Activated naive CD8-positive, alpha-beta T cell treated with anti-CD3 and anti-CD28 coated beads, Interleukin-2, amount 50 U/mL, for 24 hours (primary cell): Measurements from ENCODE around the gene SUPT20H.

Experiments
- ATAC-seq: fragments of 150-1000 bp; cut with Tn5 transposase; one replicate; pipeline ENCODE4 v1.10.0; 2021
- DNase-seq: peaks from one replicate; pipeline ENCODE4 v3.0.0; 2021
- H3K27ac Mint-ChIP-seq: one replicate; pipeline ENCODE4 v1.8.0; 2021; ENCODE audit warnings: mild to moderate bottlenecking, mixed read lengths
- H3K27me3 Mint-ChIP-seq: one replicate; pipeline ENCODE4 v1.8.0; 2021; ENCODE audit warnings: mixed read lengths
- H3K36me3 Mint-ChIP-seq: one replicate; pipeline ENCODE4 v1.8.0; 2021; ENCODE audit warnings: low read depth, mixed read lengths
- H3K4me1 Mint-ChIP-seq: one replicate; pipeline ENCODE4 v1.8.0; 2021; ENCODE audit warnings: mixed read lengths
- H3K4me3 Mint-ChIP-seq: one replicate; pipeline ENCODE4 v1.8.0; 2021; ENCODE audit warnings: mild to moderate bottlenecking, moderate library complexity, mixed read lengths
- H3K9me3 Mint-ChIP-seq: one replicate; pipeline ENCODE4 v1.8.0; 2021; ENCODE audit warnings: mixed read lengths

SUPT20H gene

DNA sequence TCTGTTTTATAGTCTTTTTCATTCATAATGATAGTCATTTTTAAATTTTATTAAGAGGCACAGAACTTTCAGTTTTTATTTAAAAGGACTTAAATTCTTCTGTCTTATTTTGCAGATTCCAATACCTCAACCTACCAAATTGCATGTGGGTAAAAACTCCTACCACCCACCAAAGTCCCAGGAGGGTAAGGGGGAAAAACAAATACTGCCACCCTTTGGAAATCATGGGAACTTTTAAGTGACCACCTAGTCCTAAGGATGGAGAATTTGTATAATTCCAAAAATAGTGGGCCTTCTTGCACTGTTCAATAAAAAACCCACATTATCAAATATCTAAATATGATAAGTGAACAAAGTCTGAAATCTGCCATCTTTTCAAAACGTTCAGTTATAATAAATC, 9.7 kb downstream of the SUPT20H start:
- Mint-ChIP-seq H3K36me3 (peaks cover 37% of the 10 kb centered on the region), H3K9me3 (no peaks in the 10 kb centered on the region), H3K4me3 (no peak overlapping the region), H3K27ac (no peak overlapping the region), H3K27me3 (no peaks in the 10 kb centered on the region), H3K4me1 (peaks cover 33% of the 10 kb centered on the region)
- ATAC-seq (no peak), DNase-seq (no peak)

DNA sequence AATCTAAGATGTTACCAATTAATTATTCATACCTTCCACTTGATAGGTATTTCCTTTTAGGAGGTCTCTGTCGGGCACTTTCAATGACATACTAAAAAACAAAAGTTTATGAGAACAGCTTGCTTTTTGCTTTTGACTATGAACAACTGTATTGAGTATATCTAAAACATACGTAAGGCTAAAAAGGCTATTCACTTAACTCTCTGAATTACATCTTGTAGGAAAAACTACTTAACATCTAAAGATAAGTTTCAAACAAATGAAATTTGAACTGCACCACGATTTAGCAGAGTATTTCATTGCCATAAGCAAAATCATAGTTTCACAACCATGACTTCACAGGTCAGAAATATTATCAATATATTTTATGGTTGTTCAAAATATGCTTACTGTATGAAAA, 11.6 kb downstream of the SUPT20H start:
- no peaks in the 10 kb centered on the region for H3K27me3 Mint-ChIP-seq
- H3K9me3 Mint-ChIP-seq, result no peaks in the 10 kb centered on the region
- DNase-seq, result no peak
- no peak overlapping the region for H3K27ac Mint-ChIP-seq
- ATAC-seq, result no peak
- peaks cover 33% of the 10 kb centered on the region for H3K36me3 Mint-ChIP-seq
- H3K4me1 Mint-ChIP-seq, result peaks cover 21% of the 10 kb centered on the region
- H3K4me3 Mint-ChIP-seq, result no peak overlapping the region

DNA sequence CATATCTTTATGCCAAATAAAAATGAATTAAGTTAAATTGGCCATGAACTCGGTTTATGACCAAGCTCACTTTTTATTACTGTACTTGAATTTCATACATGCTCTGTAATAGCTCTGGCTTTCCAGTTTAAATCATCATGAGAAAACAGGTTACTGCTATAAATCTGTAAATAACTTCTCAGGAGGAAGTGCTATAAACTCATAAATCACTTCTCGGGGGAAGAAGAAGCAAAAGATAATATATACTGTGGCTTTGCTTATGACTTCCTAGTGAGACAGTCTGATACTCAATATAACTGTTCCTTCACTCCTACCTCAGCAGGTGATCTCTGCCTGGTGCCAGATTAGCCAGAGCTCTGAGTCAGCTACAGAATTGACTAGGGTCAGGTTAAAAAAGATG, 12.5 kb downstream of the SUPT20H start:
- ATAC-seq, result no peak
- Mint-ChIP-seq H3K27me3 (no peaks in the 10 kb centered on the region), H3K36me3 (peaks cover 37% of the 10 kb centered on the region), H3K4me1 (peaks cover 13% of the 10 kb centered on the region), H3K27ac (no peak overlapping the region), H3K9me3 (no peaks in the 10 kb centered on the region), H3K4me3 (no peak overlapping the region)
- no peak for DNase-seq

DNA sequence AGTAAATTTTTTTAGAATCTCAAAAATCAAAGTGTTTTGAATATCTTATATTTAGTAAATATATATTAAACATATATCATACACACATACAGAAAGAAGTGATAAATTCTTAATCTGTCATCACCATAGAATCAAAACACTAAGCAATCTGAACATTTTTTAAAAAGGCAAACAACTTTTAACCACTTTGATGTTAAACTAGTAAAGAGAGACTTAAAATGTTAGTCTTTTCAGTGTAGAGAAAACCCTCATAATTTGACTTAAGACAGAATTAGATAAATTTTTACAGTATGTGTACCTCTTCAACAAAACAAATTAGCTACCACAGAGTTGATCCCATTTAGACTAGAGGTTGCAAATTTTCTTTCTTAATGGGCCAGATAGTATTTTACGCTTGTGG, 13.4 kb downstream of the SUPT20H start:
- ATAC-seq (no peak), DNase-seq (no peak)
- peaks cover 36% of the 10 kb centered on the region for H3K36me3 Mint-ChIP-seq
- no peak overlapping the region for H3K27ac Mint-ChIP-seq
- peaks cover 4% of the 10 kb centered on the region for H3K4me1 Mint-ChIP-seq
- H3K27me3 Mint-ChIP-seq, result no peaks in the 10 kb centered on the region
- H3K9me3 Mint-ChIP-seq, result no peaks in the 10 kb centered on the region
- H3K4me3 Mint-ChIP-seq, result no peak overlapping the region

DNA sequence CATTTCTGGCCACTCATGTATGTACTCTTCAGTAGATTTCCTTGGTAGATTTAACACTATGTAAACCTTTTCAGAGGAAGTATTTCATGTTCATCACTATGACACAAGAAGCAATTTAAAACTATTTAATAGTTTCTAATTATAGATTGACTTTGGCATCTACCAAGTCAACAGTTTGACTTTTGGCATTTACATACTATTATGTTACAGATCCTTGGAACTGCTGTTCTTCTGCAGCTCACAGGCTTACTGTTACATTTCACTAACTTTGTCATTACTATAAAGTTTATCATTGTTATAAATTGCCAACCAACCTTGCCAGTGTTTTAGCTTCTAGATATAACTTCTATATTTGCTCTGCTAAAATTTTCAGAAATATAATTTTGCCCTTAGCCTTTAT, 18.7 kb downstream of the SUPT20H start:
- no peaks in the 10 kb centered on the region for H3K9me3 Mint-ChIP-seq
- ATAC-seq (no peak), DNase-seq (no peak)
- H3K27ac Mint-ChIP-seq, result no peak overlapping the region
- peaks cover 44% of the 10 kb centered on the region for H3K36me3 Mint-ChIP-seq
- H3K27me3 Mint-ChIP-seq, result no peaks in the 10 kb centered on the region
- H3K4me1 Mint-ChIP-seq, result peaks cover 2% of the 10 kb centered on the region
- H3K4me3 Mint-ChIP-seq, result no peak overlapping the region

DNA sequence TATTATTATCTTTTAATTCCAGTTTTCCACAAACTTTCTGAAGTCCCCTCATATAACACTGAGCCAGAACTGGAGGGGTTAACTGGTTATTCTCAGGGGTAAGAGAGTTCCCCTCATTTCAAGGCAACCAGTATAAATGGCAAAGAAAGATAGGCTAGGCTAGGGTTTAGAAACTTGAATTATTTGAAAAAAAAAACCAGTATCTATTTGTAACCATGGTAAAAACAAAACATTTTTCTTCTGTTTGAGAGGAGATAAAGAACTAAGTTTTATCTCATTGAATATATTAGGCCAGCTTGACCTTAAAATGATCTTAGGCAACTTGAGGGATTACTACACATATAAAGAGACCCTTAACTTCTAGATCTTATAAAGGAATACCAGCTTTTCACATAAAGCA, 19.6 kb downstream of the SUPT20H start:
- Mint-ChIP-seq H3K27ac (no peak overlapping the region), H3K9me3 (no peaks in the 10 kb centered on the region), H3K27me3 (no peaks in the 10 kb centered on the region), H3K4me1 (no peaks in the 10 kb centered on the region), H3K4me3 (no peak overlapping the region), H3K36me3 (peaks cover 49% of the 10 kb centered on the region)
- DNase-seq (no peak), ATAC-seq (no peak)

DNA sequence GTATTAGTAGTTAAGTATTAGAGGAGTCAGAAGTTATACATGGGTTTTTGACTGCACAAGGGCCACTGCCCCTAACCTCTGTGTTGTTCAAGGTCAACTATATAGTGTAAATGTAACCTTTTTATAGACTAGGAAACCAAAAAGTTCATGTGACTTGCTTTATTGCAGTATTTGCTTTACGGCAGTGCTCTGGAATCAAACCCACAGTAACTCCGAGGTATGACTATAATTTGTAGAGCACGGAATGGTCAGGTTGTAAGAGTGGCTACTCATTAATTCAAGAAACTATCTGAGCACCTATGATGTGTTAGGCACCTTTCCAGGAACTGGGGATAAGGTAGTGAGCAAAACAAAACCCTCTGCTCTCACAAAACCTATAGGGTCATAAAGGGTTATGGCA, 22.2 kb downstream of the SUPT20H start:
- H3K27ac Mint-ChIP-seq, result no peak overlapping the region
- no peak for DNase-seq
- no peak overlapping the region for H3K4me3 Mint-ChIP-seq
- H3K36me3 Mint-ChIP-seq, result peaks cover 55% of the 10 kb centered on the region
- no peaks in the 10 kb centered on the region for H3K4me1 Mint-ChIP-seq
- H3K27me3 Mint-ChIP-seq, result no peaks in the 10 kb centered on the region
- no peak for ATAC-seq
- H3K9me3 Mint-ChIP-seq, result no peaks in the 10 kb centered on the region

DNA sequence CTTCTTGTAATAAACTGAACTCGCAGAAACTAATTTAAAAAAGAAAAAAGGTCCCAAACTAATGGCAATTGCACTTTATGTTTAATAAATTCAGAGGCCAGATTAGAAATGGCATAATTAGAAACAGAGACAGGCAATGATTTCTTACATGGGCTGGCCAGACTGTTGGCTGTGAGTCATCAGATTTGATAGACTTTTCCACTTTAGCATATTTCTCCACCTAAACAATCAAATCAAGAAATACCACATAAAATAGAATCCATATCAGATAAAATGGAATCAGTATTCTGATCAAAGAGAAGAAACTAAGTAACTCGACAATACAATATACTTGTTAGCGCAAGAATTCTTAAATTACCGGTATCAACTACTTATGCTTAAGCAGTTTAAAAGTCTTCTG, 29.9 kb downstream of the SUPT20H start:
- Mint-ChIP-seq H3K9me3 (no peaks in the 10 kb centered on the region), H3K4me3 (no peak overlapping the region), H3K27ac (no peak overlapping the region), H3K36me3 (peaks cover 41% of the 10 kb centered on the region), H3K4me1 (peaks cover 1% of the 10 kb centered on the region), H3K27me3 (no peaks in the 10 kb centered on the region)
- ATAC-seq (no peak), DNase-seq (no peak)

DNA sequence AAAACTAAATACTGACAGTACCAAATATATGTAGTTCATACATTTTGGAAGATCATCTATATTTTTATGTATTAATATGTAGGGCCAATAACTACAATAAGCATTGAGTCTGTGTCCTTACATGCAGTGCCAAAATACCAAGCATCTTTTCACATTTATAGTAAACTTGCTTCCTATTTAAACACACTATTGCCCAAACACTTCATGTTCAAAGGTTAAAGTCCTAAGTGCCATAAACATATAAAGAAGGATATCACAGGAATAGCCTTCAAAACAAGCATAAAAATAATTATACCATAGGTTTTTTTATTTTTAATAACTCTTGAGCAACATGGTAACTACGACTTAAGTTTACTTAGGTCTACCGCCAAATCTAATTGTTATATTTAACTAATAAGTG, 31.8 kb downstream of the SUPT20H start:
- DNase-seq, result no peak
- ATAC-seq, result no peak
- Mint-ChIP-seq H3K27ac (no peak overlapping the region), H3K4me3 (no peak overlapping the region), H3K4me1 (peaks cover 1% of the 10 kb centered on the region), H3K9me3 (no peaks in the 10 kb centered on the region), H3K36me3 (peaks cover 33% of the 10 kb centered on the region), H3K27me3 (no peaks in the 10 kb centered on the region)

DNA sequence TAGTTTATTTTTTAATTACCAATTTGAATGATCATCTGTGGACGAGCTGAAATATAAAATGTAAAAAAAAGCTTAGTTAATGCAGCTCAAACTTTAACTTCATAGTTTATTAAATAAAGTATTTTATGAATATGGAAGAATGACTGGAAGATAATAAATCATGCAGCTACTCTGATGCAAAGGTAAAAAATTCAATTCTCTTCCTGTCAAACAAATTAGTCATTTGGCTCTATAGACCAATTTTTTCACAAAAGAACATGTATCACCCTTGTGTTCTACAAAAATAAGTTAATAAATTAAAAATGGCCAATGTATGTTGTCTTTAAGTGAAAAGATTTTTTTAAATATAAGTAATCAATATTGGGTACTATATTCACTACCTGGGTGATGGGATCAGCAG, 32.7 kb downstream of the SUPT20H start:
- H3K36me3 Mint-ChIP-seq, result peaks cover 32% of the 10 kb centered on the region

DNA sequence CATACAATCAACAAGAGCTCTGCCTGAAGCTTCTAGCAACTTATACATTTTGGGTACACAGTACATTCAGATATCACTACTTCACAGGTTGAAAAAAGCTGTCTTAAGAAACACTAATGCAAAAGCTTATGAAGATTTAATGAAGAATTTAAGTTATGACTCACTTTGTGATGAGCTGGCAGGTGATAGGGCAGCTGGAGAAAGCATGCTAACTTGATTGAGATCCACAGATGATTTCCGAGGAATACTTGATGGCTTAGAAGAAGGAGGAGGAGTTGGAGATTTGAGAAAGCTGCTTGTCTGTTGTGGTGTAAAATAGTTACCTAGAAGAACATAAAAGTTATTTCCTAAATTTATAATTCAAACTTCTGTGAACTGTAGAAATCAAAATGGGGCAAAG, 35.6 kb downstream of the SUPT20H start:
- Mint-ChIP-seq H3K27ac (no peak overlapping the region), H3K9me3 (no peaks in the 10 kb centered on the region), H3K4me1 (no peaks in the 10 kb centered on the region), H3K36me3 (peaks cover 25% of the 10 kb centered on the region), H3K4me3 (no peak overlapping the region), H3K27me3 (no peaks in the 10 kb centered on the region)
- no peak for DNase-seq
- no peak for ATAC-seq

More for the DNA sequence above, 32.7 kb downstream of the SUPT20H start:
- H3K27ac Mint-ChIP-seq, result no peak overlapping the region
- no peak overlapping the region for H3K4me3 Mint-ChIP-seq
- H3K9me3 Mint-ChIP-seq, result no peaks in the 10 kb centered on the region
- no peaks in the 10 kb centered on the region for H3K27me3 Mint-ChIP-seq
- DNase-seq (no peak), ATAC-seq (no peak)
- H3K4me1 Mint-ChIP-seq, result peaks cover 1% of the 10 kb centered on the region

DNA sequence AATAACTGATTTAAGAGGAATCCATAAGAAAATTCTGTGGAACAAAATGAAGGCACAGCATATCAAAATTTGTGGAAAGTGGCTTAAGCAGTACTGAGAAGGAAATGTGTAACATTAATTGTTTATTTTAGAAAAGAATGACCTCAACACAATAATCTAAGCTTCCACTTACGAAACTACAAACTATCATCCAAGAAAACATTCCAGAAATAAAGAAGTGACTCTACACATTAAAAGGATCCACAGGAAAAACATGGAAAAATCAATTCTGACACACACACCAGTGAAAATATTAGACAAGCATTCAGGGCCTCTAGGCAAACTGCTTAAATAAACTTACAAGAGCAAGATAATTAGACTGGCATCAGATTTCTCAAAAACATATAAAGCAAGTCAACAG, 44.9 kb downstream of the SUPT20H start:
- no peak for DNase-seq
- Mint-ChIP-seq H3K4me1 (no peaks in the 10 kb centered on the region), H3K27ac (no peak overlapping the region), H3K9me3 (no peaks in the 10 kb centered on the region), H3K4me3 (no peak overlapping the region), H3K27me3 (no peaks in the 10 kb centered on the region), H3K36me3 (peaks cover 49% of the 10 kb centered on the region)
- ATAC-seq, result no peak

DNA sequence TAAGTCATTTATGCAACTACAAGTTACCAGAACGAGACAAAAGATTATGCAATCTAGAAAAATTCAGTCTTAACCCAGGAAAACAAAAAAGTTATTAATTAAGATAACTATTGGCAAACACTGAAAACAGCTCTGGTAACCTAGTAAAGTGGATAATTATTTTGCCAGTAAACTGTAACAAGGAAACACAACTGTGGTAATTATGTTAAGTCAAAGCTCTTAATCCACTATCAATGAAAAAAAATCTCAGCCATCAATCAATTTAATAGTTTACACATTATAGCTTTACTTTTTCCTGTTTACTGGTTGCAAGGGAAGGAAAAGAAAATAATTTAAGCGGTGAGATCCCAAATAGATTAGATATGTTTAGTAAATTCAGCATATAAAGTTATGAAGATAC, 47.7 kb downstream of the SUPT20H start:
- H3K27ac Mint-ChIP-seq, result no peak overlapping the region

DNA sequence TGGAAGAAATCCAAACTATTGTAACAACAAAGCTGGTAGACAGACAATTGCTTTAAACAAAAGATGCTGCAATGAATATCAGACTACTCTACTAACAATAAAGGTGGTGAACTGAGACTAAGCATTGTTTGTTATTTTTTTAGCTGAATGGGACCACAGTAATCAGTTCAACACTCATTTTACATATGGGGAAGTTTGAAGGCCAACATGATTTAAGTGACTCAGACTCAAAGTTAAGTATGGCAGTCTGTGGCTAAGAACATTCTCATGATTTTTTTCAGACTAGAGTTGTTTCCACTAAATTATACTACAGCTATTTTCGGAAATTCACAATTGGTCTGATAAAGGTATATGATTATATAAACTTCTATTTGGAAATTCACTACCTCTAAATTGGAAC, 48.5 kb downstream of the SUPT20H start:
- Mint-ChIP-seq H3K4me1 (peaks cover 9% of the 10 kb centered on the region), H3K9me3 (no peaks in the 10 kb centered on the region), H3K4me3 (no peak overlapping the region), H3K27me3 (no peaks in the 10 kb centered on the region), H3K27ac (peak overlapping the region; percentile 26), H3K36me3 (peaks cover 69% of the 10 kb centered on the region)
- ATAC-seq (no peak), DNase-seq (no peak)

More for the DNA sequence above, 47.7 kb downstream of the SUPT20H start:
- H3K4me1 Mint-ChIP-seq, result peaks cover 8% of the 10 kb centered on the region
- H3K9me3 Mint-ChIP-seq, result no peaks in the 10 kb centered on the region
- DNase-seq, result no peak
- no peak overlapping the region for H3K4me3 Mint-ChIP-seq
- no peaks in the 10 kb centered on the region for H3K27me3 Mint-ChIP-seq
- ATAC-seq, result no peak
- peaks cover 68% of the 10 kb centered on the region for H3K36me3 Mint-ChIP-seq

DNA sequence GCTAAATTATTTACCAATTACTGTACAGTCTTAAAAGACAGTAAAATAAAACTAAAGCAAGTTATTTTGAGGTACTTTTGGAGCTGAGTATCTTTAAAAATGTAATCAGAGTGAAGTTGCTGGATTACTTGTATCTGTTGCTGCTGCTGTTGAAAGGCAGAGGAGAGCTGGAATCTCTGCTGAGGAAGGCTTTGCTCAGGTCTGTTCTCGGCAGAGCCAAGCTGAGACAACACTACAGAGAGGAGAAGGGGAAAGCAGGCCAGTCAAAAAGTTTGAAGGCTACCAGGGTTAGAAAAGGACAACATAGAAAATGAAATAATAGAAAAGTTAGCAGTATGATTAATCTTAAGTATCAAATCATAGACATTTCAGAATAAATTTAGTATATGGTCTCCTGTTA, 49.1 kb downstream of the SUPT20H start:
- H3K9me3 Mint-ChIP-seq, result no peaks in the 10 kb centered on the region

DNA sequence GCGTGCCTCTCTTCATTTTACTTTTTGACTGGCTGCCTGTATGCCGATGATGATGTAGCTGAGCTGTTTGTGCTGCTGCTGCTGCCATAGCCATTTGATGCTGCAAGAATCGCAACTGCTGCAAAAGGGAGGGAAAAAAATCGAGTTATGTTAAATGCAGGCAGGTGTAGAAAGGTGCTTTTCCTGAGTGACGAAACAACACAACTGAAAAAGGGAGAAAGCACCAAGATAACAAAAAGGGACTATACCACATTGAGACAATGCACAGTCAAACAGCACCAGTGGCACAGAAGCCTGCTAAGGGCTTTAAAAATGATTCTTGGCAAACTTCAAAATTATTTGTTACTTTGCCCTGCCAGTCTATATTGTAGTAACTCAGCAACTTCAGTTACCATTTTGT, 49.8 kb downstream of the SUPT20H start:
- Mint-ChIP-seq H3K4me3 (no peak overlapping the region), H3K36me3 (peaks cover 69% of the 10 kb centered on the region), H3K9me3 (no peaks in the 10 kb centered on the region), H3K27me3 (no peaks in the 10 kb centered on the region), H3K27ac (peak overlapping the region; percentile 41), H3K4me1 (peaks cover 15% of the 10 kb centered on the region)
- ATAC-seq, result no peak
- DNase-seq, result no peak

More for the DNA sequence above, 49.1 kb downstream of the SUPT20H start:
- peaks cover 69% of the 10 kb centered on the region for H3K36me3 Mint-ChIP-seq
- peaks cover 13% of the 10 kb centered on the region for H3K4me1 Mint-ChIP-seq
- no peaks in the 10 kb centered on the region for H3K27me3 Mint-ChIP-seq
- peak overlapping the region; percentile 26 for H3K27ac Mint-ChIP-seq
- no peak for DNase-seq
- no peak for ATAC-seq
- H3K4me3 Mint-ChIP-seq, result no peak overlapping the region
